Parathyroid adenoma (tissue), 2 donors: ENCODE measurements around the gene IQCH.

Experiments used
- H2AFZ ChIP-seq: fragments of 300-600 bp; sonication (generic); one replicate; pipeline ENCODE4 v1.7.0; 2017; ENCODE audit warnings: antibody characterized with exemption, mild to moderate bottlenecking
- H3K27ac ChIP-seq: fragments of 300-600 bp; sonication (generic); one replicate; pipeline ENCODE4 v1.7.0; 2017
- H3K27me3 ChIP-seq: fragments of 300-600 bp; sonication (generic); one replicate; pipeline ENCODE4 v1.7.0; 2017; ENCODE audit warnings: low read length; ENCODE audit not compliant: control insufficient read depth, insufficient read depth
- H3K36me3 ChIP-seq: fragments of 300-600 bp; sonication (generic); one replicate; pipeline ENCODE4 v1.7.0; 2017; ENCODE audit warnings: low read length; ENCODE audit not compliant: control insufficient read depth, insufficient read depth
- H3K4me1 ChIP-seq: fragments of 300-600 bp; sonication (generic); one replicate; pipeline ENCODE4 v1.7.0; 2017; ENCODE audit warnings: control low read depth
- H3K4me2 ChIP-seq: fragments of 300-600 bp; sonication (generic); one replicate; pipeline ENCODE4 v1.7.0; 2017; ENCODE audit warnings: low read length
- H3K4me3 ChIP-seq: fragments of 300-600 bp; sonication (generic); one replicate; pipeline ENCODE4 v1.7.0; 2017; ENCODE audit warnings: low read depth, low read length
- H3K79me2 ChIP-seq: fragments of 300-600 bp; sonication (generic); one replicate; pipeline ENCODE4 v1.7.0; 2017; ENCODE audit warnings: control low read depth
- H3K9ac ChIP-seq: fragments of 300-600 bp; sonication (generic); one replicate; pipeline ENCODE4 v1.7.0; 2017; ENCODE audit warnings: mild to moderate bottlenecking
- H3K9me3 ChIP-seq: fragments of 300-600 bp; sonication (generic); one replicate; pipeline ENCODE4 v1.7.0; 2017; ENCODE audit warnings: low read length; ENCODE audit not compliant: control insufficient read depth
- TF ChIP-seq, protein P1 (sequence below): fragments of 300-600 bp; sonication (generic); IDR thresholded peaks from one replicate; pipeline ENCODE4 v1.7.0; 2017; ENCODE audit warnings: antibody characterized with exemption, mild to moderate bottlenecking
- donor health status: primary hyperparathyroidism.

IQCH gene

DNA sequence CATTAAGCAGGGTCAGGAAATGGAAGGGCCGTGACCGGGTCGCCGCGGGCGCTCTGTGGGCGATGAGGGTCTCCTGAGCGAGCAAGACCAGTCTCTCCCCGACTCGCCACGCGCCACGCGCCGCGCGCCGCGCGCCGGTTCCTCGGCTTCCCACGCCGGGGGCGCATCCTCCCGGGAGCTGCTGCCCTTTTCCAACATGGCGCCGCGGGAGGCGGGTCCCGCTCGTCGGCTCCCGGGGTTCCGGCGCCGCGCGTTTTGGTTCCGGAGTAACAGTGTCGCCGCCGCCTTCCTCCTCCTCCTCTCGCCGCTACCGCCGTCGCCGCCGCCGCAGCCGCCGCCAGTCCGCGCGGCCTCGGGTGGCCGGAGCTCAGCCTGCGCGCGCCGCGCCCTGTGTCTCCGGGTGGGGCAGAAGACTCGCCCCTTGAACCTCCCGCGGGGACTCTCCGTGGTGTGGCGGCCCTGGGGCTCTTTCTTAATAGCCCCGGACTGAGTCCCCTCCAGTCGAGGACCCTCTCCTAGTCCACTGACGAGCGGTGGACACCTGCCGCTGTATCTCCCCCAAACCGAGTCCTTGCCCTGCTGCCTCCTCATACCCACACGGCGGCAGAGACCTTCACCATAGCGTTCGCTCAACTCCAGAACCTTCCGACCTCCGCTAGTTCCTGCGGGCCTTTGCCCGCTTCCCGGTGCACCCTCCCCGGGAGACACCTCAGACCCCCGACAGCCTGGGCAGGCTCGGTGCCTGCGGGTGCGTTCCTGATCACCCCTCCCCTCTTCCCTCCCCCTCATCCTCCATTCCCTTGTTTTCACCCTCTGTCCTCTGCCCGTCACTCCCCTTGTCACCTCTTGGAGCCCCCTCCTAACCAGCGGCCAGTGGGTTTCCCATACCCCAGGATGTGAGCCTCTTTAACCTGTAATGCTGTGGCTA is 288.1 kb downstream of the IQCH start, which contains the start of gene MAP2K5:
TSS of gene MAP2K5 (plus strand) at position 284 of the 928 bp plus-strand sequence. CDS start at position 917, 633 bp downstream.
- H3K9me3 ChIP-seq = no peaks in the 10 kb centered on the region
- H3K36me3 ChIP-seq = no peaks in the 10 kb centered on the region
- H2AFZ ChIP-seq = peak within 1 kb of the TSS; percentile 80
- peak within 1 kb of the TSS; percentile 85 for H3K4me3 ChIP-seq
- no peaks in the 10 kb centered on the region for H3K27me3 ChIP-seq
- H3K79me2 ChIP-seq = no peaks in the 10 kb centered on the region
- no peaks in the 10 kb centered on the region for H3K4me1 ChIP-seq
- H3K9ac ChIP-seq = peak within 1 kb of the TSS; percentile 29
- H3K4me2 ChIP-seq = peak within 1 kb of the TSS; percentile 95
- TF ChIP-seq, protein P1, sequence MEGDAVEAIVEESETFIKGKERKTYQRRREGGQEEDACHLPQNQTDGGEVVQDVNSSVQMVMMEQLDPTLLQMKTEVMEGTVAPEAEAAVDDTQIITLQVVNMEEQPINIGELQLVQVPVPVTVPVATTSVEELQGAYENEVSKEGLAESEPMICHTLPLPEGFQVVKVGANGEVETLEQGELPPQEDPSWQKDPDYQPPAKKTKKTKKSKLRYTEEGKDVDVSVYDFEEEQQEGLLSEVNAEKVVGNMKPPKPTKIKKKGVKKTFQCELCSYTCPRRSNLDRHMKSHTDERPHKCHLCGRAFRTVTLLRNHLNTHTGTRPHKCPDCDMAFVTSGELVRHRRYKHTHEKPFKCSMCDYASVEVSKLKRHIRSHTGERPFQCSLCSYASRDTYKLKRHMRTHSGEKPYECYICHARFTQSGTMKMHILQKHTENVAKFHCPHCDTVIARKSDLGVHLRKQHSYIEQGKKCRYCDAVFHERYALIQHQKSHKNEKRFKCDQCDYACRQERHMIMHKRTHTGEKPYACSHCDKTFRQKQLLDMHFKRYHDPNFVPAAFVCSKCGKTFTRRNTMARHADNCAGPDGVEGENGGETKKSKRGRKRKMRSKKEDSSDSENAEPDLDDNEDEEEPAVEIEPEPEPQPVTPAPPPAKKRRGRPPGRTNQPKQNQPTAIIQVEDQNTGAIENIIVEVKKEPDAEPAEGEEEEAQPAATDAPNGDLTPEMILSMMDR = no peak
- H3K27ac ChIP-seq = peak within 1 kb of the TSS; percentile 66

DNA sequence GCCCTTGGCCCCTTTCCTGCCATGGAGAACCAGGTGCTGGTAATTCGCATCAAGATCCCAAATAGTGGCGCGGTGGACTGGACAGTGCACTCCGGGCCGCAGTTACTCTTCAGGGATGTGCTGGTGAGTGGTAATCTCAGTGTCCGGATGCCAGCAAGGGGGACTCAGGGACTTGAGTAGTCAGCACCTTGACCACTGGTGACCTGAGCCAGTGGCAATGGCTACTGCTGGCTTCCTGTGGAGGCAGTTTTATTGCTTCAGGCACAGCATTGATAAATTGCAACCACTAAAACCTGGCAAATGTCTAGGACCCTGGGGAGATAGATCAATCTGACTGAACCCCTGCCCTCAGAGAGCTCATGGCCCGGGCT is 288.7 kb downstream of the IQCH start:
- peak overlapping the region; percentile 48 for H3K27ac ChIP-seq

DNA sequence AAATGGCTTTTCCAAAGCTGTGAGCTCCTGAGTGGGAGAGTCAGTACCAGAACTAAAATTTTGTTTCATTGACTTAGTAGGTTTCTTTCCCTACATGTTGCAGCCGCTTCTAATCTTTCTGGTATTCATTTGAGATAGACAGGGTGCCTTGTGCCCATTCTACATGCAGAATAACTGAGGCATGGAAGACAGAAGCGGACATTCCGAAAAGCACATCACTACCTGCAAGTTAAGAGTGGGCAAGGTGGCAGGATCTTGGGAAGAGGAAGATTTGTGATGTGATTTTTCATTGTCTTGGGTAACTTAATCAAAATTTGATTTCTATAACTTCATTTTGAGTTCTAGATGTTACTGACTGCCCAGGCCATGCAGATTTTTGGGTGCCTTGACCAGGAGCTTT is 289.9 kb downstream of the IQCH start:
- TF ChIP-seq, protein P1 = no peak
- Histone ChIP-seq H2AFZ (no peak overlapping the region), H3K36me3 (no peaks in the 10 kb centered on the region), H3K4me1 (no peaks in the 10 kb centered on the region), H3K9ac (no peak overlapping the region), H3K4me3 (no peak overlapping the region), H3K79me2 (no peaks in the 10 kb centered on the region), H3K27ac (no peak overlapping the region), H3K27me3 (no peaks in the 10 kb centered on the region), H3K4me2 (no peak overlapping the region), H3K9me3 (no peaks in the 10 kb centered on the region)

More for the DNA sequence above, 288.7 kb downstream of the IQCH start:
- Histone ChIP-seq H3K27me3 (no peaks in the 10 kb centered on the region), H2AFZ (peak overlapping the region; percentile 80), H3K9me3 (no peaks in the 10 kb centered on the region), H3K4me2 (peak overlapping the region; percentile 95), H3K9ac (peak overlapping the region; percentile 29), H3K36me3 (no peaks in the 10 kb centered on the region), H3K79me2 (no peaks in the 10 kb centered on the region), H3K4me3 (peak overlapping the region; percentile 81), H3K4me1 (no peaks in the 10 kb centered on the region)
- TF ChIP-seq, protein P1 = no peak

DNA sequence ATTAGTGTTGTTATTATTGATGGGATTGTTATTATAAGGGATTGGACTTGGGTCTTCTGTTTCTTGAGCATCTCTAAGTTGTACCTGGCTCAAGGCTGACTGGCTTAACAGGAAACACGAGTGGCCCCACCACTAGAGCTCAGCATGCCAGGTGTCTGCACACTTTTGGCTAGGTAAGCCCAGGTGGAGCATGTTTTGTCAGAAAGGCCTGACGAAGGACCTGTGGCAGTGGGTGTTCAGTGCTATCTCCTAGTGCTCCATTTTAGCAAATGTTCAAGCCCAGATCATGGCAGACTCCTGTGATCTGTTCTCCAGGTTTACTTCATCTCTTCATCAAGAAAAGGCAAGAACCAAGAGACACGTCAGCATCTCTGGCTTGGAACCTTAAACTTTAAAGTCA is 291.3 kb downstream of the IQCH start:
- Histone ChIP-seq H3K27me3 (no peaks in the 10 kb centered on the region), H3K9me3 (no peaks in the 10 kb centered on the region), H3K36me3 (no peaks in the 10 kb centered on the region), H3K4me1 (peaks cover 2% of the 10 kb centered on the region), H3K27ac (no peak overlapping the region), H3K4me3 (no peak overlapping the region), H3K4me2 (no peak overlapping the region), H2AFZ (no peak overlapping the region), H3K79me2 (no peaks in the 10 kb centered on the region), H3K9ac (no peak overlapping the region)
- TF ChIP-seq, protein P1 = no peak
